Uterus (tissue), 4 donors: ENCODE data around the gene ADGRL4. TPM values are rescaled to one million over a fixed set of nuclear protein-coding genes. Genes with fewer than 3 reads are reported as not detected.

Source experiments
- DNase-seq, 2 donors: peaks; one replicate each; pipeline ENCODE4 v3.0.0-alpha.2; 2019 to 2020
- H3K27ac ChIP-seq, 2 donors: fragments of 200-600 bp; sonication (generic); 1 replicate in 1 of 2; 2 replicates in 1 of 2; pipeline ENCODE4 v1.5.1; 2016 to 2018
- H3K27me3 ChIP-seq, 2 donors: fragments of 200-600 bp; sonication (generic); one replicate each; pipeline ENCODE4 v1.5.1; 2018 to 2019; ENCODE audit warnings: control low read depth in 1 of 2
- H3K36me3 ChIP-seq, 2 donors: fragments of 200-600 bp; sonication (generic); one replicate each; pipeline ENCODE4 v1.5.1; 2019; ENCODE audit warnings: control low read depth in 1 of 2
- H3K4me1 ChIP-seq, 2 donors: fragments of 200-600 bp; sonication (generic); one replicate each; pipeline ENCODE4 v1.5.1; 2018 to 2019; ENCODE audit warnings: control low read depth in 1 of 2
- H3K4me3 ChIP-seq, 2 donors: fragments of 200-600 bp; sonication (generic); 1 replicate in 1 of 2; 2 replicates in 1 of 2; pipeline ENCODE4 v1.5.1; 2018 to 2019; ENCODE audit warnings: mild to moderate bottlenecking in 1 of 2
- H3K9me3 ChIP-seq, 2 donors: fragments of 200-600 bp; sonication (generic); one replicate each; pipeline ENCODE4 v1.5.1; 2019; ENCODE audit warnings: control low read depth in 1 of 2
- CTCF ChIP-seq, 4 experiments: fragments of 200-600 bp in 2 of 4; fragments of 450-650 bp in 2 of 4; sonication (generic) in 2 of 4; IDR thresholded peaks; one replicate each; pipeline ENCODE4 v1.5.1; 2016 to 2019; ENCODE audit warnings: antibody characterized with exemption in 4 of 4, mild to moderate bottlenecking in 2 of 4, moderate library complexity in 1 of 4
- POLR2A ChIP-seq, 2 donors: fragments of 450-650 bp; IDR thresholded peaks; one replicate each; pipeline ENCODE4 v1.6.1; 2016; ENCODE audit warnings: antibody characterized with exemption in 2 of 2, mild to moderate bottlenecking in 1 of 2, moderate library complexity in 1 of 2
- intact Hi-C: fragments of 100-400 bp; cut with DNase I; formaldehyde crosslinking; loops from one replicate; pipeline ENCODE4 v1.15.1; 2023; ENCODE audit warnings: low total_unique reads
- total RNA-seq, 4 donors: library from RNA; depleted of rRNA in 3 of 4; stranded (reverse); fragments of >200 nt in 3 of 4; gene quantifications; one replicate each; pipeline versions ENCODE4 v1.1.0 to v1.2.4, GENCODE V29; 2014 to 2023
- donor health status: DM: yes; HTN: yes; CAD: no.

Gene ADGRL4
- total RNA-seq, 4 donors from 2014 or later, result 19.0 to 54.9 (median 30.3) TPM

DNA sequence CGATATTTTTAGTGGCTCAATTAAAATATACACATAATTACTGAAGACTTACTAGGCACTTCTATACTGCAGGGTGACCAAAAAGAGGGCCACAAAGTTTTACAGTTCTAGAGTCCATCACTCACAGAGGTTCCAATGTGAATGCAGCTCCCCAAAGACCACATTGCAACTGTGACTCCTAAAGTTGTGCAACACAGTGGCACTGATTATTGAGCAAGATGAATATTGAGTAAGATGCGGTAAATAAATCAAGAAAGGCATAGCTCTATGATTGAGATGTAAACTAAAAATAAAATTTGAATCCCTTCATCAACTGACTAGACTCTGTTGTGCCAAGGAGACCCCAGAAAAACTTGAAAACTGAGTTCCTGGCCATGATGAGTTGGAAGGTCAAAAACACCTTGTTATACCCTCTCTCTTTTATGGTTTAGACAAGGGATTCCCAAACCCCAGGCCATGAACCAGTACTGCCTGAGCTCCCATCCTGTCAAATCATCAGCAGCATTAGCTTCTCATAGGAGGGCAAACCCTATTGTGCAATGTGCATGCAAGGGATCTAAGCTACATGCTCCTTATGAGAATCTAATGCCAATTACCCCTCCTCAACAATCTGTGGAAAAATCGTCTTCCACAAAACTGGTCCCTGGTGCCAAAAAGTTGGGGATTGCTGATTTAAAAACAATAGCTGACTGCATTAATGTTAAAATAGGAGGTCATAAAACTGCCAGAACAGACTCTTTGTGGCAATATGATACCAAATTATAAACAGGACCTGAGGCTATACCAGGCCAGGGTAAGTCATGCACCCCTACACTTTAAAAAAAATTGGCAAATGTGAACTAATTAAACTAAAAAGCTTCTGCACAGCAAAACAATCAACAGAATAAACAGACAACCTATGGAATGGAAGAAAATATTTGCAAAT lies 94.3 kb downstream of the ADGRL4 start:
- no peak overlapping the region for H3K4me3 ChIP-seq
- intact Hi-C loops, result no loop called here
- no peak for TF ChIP-seq CTCF (IDR thresholded peaks at IDR 0.05)
- no peak for TF ChIP-seq POLR2A (IDR thresholded peaks at IDR 0.05)
- H3K36me3 ChIP-seq, result no peaks in the 10 kb centered on the region
- no peaks in the 10 kb centered on the region for H3K27me3 ChIP-seq
- H3K9me3 ChIP-seq, result no peaks in the 10 kb centered on the region
- no peak overlapping the region for H3K27ac ChIP-seq
- no peak for DNase-seq
- H3K4me1 ChIP-seq, result no peaks in the 10 kb centered on the region

GRCh38 chr1:78902641-78903040 lies 103.9 kb downstream of the ADGRL4 start:
- Histone ChIP-seq H3K4me3 (no peak overlapping the region), H3K27ac (no peak overlapping the region), H3K9me3 (no peaks in the 10 kb centered on the region), H3K36me3 (no peaks in the 10 kb centered on the region), H3K27me3 (no peaks in the 10 kb centered on the region), H3K4me1 (no peaks in the 10 kb centered on the region)
- no peak for TF ChIP-seq POLR2A (IDR thresholded peaks at IDR 0.05)
- no peak for TF ChIP-seq CTCF (IDR thresholded peaks at IDR 0.05)
- no peak for DNase-seq
- intact Hi-C loops, result no loop called here

DNA sequence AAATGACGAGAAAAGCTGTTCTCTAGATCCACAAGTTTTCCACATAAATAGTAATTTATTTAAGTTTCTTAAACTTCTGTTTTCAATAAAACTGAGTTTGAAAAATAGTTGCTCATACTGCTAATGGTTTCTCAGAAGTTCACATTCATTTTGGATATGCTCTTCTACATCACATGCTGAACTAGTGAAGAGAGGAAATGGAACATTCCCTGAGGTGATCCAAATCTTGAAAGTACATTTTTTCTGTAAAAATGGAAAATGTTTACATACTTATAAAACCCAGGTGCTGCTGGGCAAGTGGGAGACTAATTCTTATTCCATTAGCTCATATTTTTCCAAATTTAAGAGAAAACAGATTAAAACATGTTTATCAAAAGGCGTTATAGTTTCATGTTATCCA lies 111.7 kb downstream of the ADGRL4 start:
- Histone ChIP-seq H3K36me3 (no peaks in the 10 kb centered on the region), H3K4me1 (no peaks in the 10 kb centered on the region), H3K4me3 (no peak overlapping the region), H3K27me3 (no peaks in the 10 kb centered on the region), H3K9me3 (no peaks in the 10 kb centered on the region), H3K27ac (no peak overlapping the region)
- TF ChIP-seq CTCF (IDR thresholded peaks at IDR 0.05) (no peak), POLR2A (IDR thresholded peaks at IDR 0.05) (no peak)
- no peak for DNase-seq
- intact Hi-C loops, result no loop called here

- DNase-seq, result no peak
- H3K9me3 ChIP-seq, result no peaks in the 10 kb centered on the region
- TF ChIP-seq POLR2A (IDR thresholded peaks at IDR 0.05), result no peak
- TF ChIP-seq CTCF (IDR thresholded peaks at IDR 0.05), result no peak
- intact Hi-C loops, result no loop called here
- H3K4me1 ChIP-seq, result no peaks in the 10 kb centered on the region
- H3K36me3 ChIP-seq, result no peaks in the 10 kb centered on the region
- no peaks in the 10 kb centered on the region for H3K27me3 ChIP-seq
- H3K27ac ChIP-seq, result no peak overlapping the region
- no peak overlapping the region for H3K4me3 ChIP-seq
Measured at GRCh38 chr1:78892260-78892840, 114.2 kb downstream of the ADGRL4 start.

DNA sequence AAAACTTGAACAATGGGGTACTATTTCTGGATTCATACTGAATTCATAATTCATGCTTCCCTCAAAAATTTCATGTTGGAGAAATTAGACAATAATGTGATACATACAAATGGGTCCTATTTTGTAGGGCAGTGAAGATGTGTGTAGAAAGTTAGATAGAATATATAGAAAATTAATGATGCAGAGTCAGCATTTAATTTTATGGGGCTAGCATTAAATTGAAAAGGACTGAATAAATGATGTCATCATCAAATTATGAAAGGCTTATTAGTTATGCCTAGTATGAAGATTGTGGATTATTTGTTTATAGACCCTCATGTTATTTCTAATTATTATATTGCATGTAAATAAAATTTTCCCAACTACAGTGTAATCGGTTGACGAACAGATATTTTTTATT lies 119.1 kb downstream of the ADGRL4 start:
- no peak overlapping the region for H3K27ac ChIP-seq
- TF ChIP-seq POLR2A (IDR thresholded peaks at IDR 0.05) (no peak), CTCF (IDR thresholded peaks at IDR 0.05) (no peak)
- DNase-seq, result no peak
- H3K4me3 ChIP-seq, result no peak overlapping the region
- intact Hi-C loops, result no loop called here
- H3K36me3 ChIP-seq, result no peaks in the 10 kb centered on the region
- H3K27me3 ChIP-seq, result no peaks in the 10 kb centered on the region
- no peaks in the 10 kb centered on the region for H3K4me1 ChIP-seq
- H3K9me3 ChIP-seq, result no peaks in the 10 kb centered on the region
